ENCODE measurements around the gene DTX1. TPM values are rescaled to one million over a fixed set of nuclear protein-coding genes. Genes with fewer than 3 reads are reported as not detected.

Gene DTX1
- total and polyA plus RNA-seq, 2 of the 13 experiments (the other 11 are each of a cell fraction or from before 2014, with no cell fraction given), result not detected

- Histone ChIP-seq H3K4me1 (ENCODE audit: insufficient read depth, low read length) (peaks cover 17% of the 10 kb centered on the region), H3K79me2 (ENCODE audit: insufficient read depth, low read length) (no peaks in the 10 kb centered on the region), H3K4me2 (ENCODE audit: low read depth, low read length) (no peak overlapping the region), H3K4me3 (replicated peaks in 1 of 3; ENCODE audit: insufficient read depth in 1 of 3, low read depth in 2 of 3, low read length in 3 of 3) (no peak overlapping the region), H3K27ac (ENCODE audit: extremely low read length, insufficient read depth, low read length) (no peak overlapping the region), H2AFZ (ENCODE audit: low read length) (no peak overlapping the region), H4K20me1 (ENCODE audit: insufficient read depth, low read length) (no peaks in the 10 kb centered on the region), H3K9ac (ENCODE audit: insufficient read depth, low read depth, low read length) (no peak overlapping the region), H3K27me3 (ENCODE audit: control insufficient read depth in 1 of 2, insufficient read depth in 2 of 2, low read length in 2 of 2) (no peaks in the 10 kb centered on the region), H3K36me3 (replicated peaks in 1 of 2; ENCODE audit: control insufficient read depth in 1 of 2, insufficient read depth in 2 of 2, low read length in 2 of 2) (no peaks in the 10 kb centered on the region), H3K9me3 (ENCODE audit: low read length) (no peaks in the 10 kb centered on the region)
- intact Hi-C loops (cut with micrococcal nuclease; ENCODE audit: unreplicated experiment) (no loop called here), in situ Hi-C loops (cut with HindIII; ENCODE audit: extremely low pct_ligation_motif_present, low pct_unique_long_range_greater_than_20kb) (no loop called here)
- peak; percentile 72 for TF ChIP-seq ZNF768 (CRISPR knock-in tag; IDR thresholded peaks at IDR 0.05)
- TF ChIP-seq ELF4 (CRISPR knock-in tag; IDR thresholded peaks at IDR 0.05; ENCODE audit: borderline replicate concordance), result no peak
- no peak for TF ChIP-seq ZNF83 (CRISPR knock-in tag; IDR thresholded peaks at IDR 0.05; ENCODE audit: borderline replicate concordance)
- TF ChIP-seq MBD4 (IDR thresholded peaks at IDR 0.05; ENCODE audit: borderline replicate concordance, low read length), result no peak
- TF ChIP-seq CHD4 (IDR thresholded peaks at IDR 0.05; ENCODE audit: borderline replicate concordance, low read length), result no peak
- TF ChIP-seq ZNF710 (CRISPR knock-in tag; IDR thresholded peaks at IDR 0.05; ENCODE audit: borderline replicate concordance), result no peak
- no peak for TF ChIP-seq FOSL2 (CRISPR knock-in tag; IDR thresholded peaks at IDR 0.05)
- no peak for TF ChIP-seq WIZ (CRISPR knock-in tag; IDR thresholded peaks at IDR 0.05)
- ChIA-PET CTCF (ENCODE audit: low intra/inter-chr PET ratio, low total read pairs) (no interaction called here), POLR2A (no interaction called here)
- no TSS peak for BruUV-seq (replicated peaks)
- no peak for DNase-seq (ENCODE audit: low spot score)
- WGBS (ENCODE audit: low lambda C conversion rate), result 48% methylated on average over 4 of the region's 11 CpGs
- FAIRE-seq, result no peak
- no peak for ATAC-seq
Measured at GRCh38 chr12:113083863-113084435, 27.4 kb downstream of the DTX1 start.

Data from HepG2 (cell line).